Body of pancreas (tissue), 4 donors: ENCODE measurements around the gene CNTNAP2.

Experiments used
- CTCF ChIP-seq, 7 experiments: fragments of 450-650 bp in 4 of 7; fragments of 200-600 bp in 3 of 7; sonication (generic) in 3 of 7; IDR thresholded peaks; one replicate each; pipeline ENCODE4 v1.5.1; 2016 to 2019; ENCODE audit warnings: antibody characterized with exemption in 7 of 7
- POLR2A ChIP-seq, 3 donors: fragments of 450-650 bp; IDR thresholded peaks; one replicate each; pipeline ENCODE4 v1.6.1; 2016; ENCODE audit warnings: antibody characterized with exemption in 3 of 3, mild to moderate bottlenecking in 2 of 3

- TF ChIP-seq CTCF (IDR thresholded peaks at IDR 0.05) = no peak
- TF ChIP-seq POLR2A (IDR thresholded peaks at IDR 0.05) = no peak
These were observed 99.9 kb downstream of the CNTNAP2 start for GRCh38 chr7:146216396-146217041.
